GM12801 (cell line): ENCODE data around the gene MAGEA3.
"Not testable (repeated sequence)": the region's sequence is repeated elsewhere in the genome, so short reads cannot be mapped to it uniquely, and the experiment has no call there.

ENCODE experiments used
- CTCF ChIP-seq: IDR thresholded peaks from one replicate; pipeline ENCODE4 v1.5.1; 2011; ENCODE audit warnings: control low read depth; ENCODE audit not compliant: insufficient read length; ENCODE audit errors: extremely low read depth

Gene MAGEA3

GRCh38 chrX:152674135-152674534 is 24.5 kb upstream of the MAGEA3 start:
- no peak for TF ChIP-seq CTCF

GRCh38 chrX:152709173-152709572 is 10.6 kb downstream of the MAGEA3 start, which contains the start of gene CSAG2:
CSAG2 (minus strand) TSS chrX:152709273; CDS start chrX:152709112, 161 bp downstream.
- TF ChIP-seq CTCF: not testable (repeated sequence)

GRCh38 chrX:152713815-152714787 is 15.5 kb downstream of the MAGEA3 start, which contains the start of gene MAGEA2B:
MAGEA2B (plus strand) TSS chrX:152714628; CDS start chrX:152717107, 2,479 bp downstream.
- TF ChIP-seq CTCF: not testable (repeated sequence)

GRCh38 chrX:152725409-152725808 is 26.8 kb downstream of the MAGEA3 start:
- TF ChIP-seq CTCF: no peak

- no peak for TF ChIP-seq CTCF
Measured at GRCh38 chrX:152733261-152733975, 34.8 kb downstream of the MAGEA3 start, which contains the start of the genes CSAG1 and MAGEA12. CSAG1 (minus strand) TSS chrX:152733721; CDS start chrX:152732460, 1,261 bp downstream. MAGEA12 (plus strand) TSS chrX:152733757; CDS start chrX:152736162, 2,405 bp downstream.

- TF ChIP-seq CTCF: no peak
Measured at GRCh38 chrX:152735101-152735500, 36.5 kb downstream of the MAGEA3 start.

GRCh38 chrX:152735860-152736511 is 37.4 kb downstream of the MAGEA3 start:
- no peak for TF ChIP-seq CTCF
